ENCODE data around the gene MYCBP2.
"Not testable (repeated sequence)": the region's sequence is repeated elsewhere in the genome, so short reads cannot be mapped to it uniquely, and the experiment has no call there.

Gene MYCBP2

GRCh38 chr13:77318741-77319140, 8.2 kb downstream of the MYCBP2 start:
- Histone ChIP-seq H3K18ac (ENCODE audit: low read depth in 1 of 2, low read length in 2 of 2) (no peak overlapping the region), H2AK5ac (ENCODE audit: low read length, severe bottlenecking) (no peak overlapping the region), H3K36me3 (ENCODE audit: control insufficient read depth in 1 of 2, insufficient read depth in 2 of 2, low read depth in 1 of 2, low read length in 2 of 2) (peaks cover 3 to 8% of the 10 kb centered on the region in 2 experiments), H3K4ac (ENCODE audit: low read depth in 1 of 2, low read length in 2 of 2) (no peak overlapping the region), H2BK5ac (ENCODE audit: low read depth, low read length, poor library complexity, severe bottlenecking) (no peak overlapping the region), H3K27ac (ENCODE audit: low read length, poor library complexity, severe bottlenecking) (no peak overlapping the region), H4K91ac (ENCODE audit: low read length) (no peak overlapping the region), H3K23ac (ENCODE audit: low read length in 2 of 2) (no peak overlapping the region), H3K9ac (ENCODE audit: low read length) (no peak overlapping the region), H3K4me1 (ENCODE audit: control insufficient read depth, insufficient read depth, low read depth, low read length) (peaks cover 5% of the 10 kb centered on the region), H3K27me3 (ENCODE audit: control insufficient read depth in 1 of 2, insufficient read depth in 1 of 2, low read length in 2 of 2) (no peaks in the 10 kb centered on the region), H3K79me1 (replicated peaks; ENCODE audit: low read length, poor library complexity, severe bottlenecking) (peaks cover 24% of the 10 kb centered on the region), H2BK15ac (ENCODE audit: low read depth, poor library complexity, severe bottlenecking) (no peak overlapping the region), H3K4me2 (ENCODE audit: low read length, poor library complexity, severe bottlenecking) (no peak overlapping the region), H4K8ac (ENCODE audit: low read length) (no peak overlapping the region), H2BK12ac (ENCODE audit: low read length in 2 of 2) (no peak overlapping the region), H2BK120ac (ENCODE audit: low read depth, low read length) (no peak overlapping the region), H2AFZ (ENCODE audit: low read depth, low read length) (no peak overlapping the region), H3K14ac (ENCODE audit: low read length in 2 of 2) (no peak overlapping the region), H3K4me3 (ENCODE audit: insufficient read depth in 1 of 2, low read depth in 1 of 2, low read length in 2 of 2) (no peak overlapping the region), H3K9me3 (ENCODE audit: control insufficient read depth, low read length) (no peaks in the 10 kb centered on the region)
- no peak for DNase-seq
- WGBS: 91% methylated on average over 2 of the region's 2 CpGs

GRCh38 chr13:77316430-77316829, 10.5 kb downstream of the MYCBP2 start:
- DNase-seq: no peak
- no peak overlapping the region for H3K9ac ChIP-seq (ENCODE audit: low read length)
- H3K4me2 ChIP-seq (ENCODE audit: low read length, poor library complexity, severe bottlenecking): no peak overlapping the region
- no peak overlapping the region for H4K91ac ChIP-seq (ENCODE audit: low read length)
- no peak overlapping the region for H2BK5ac ChIP-seq (ENCODE audit: low read depth, low read length, poor library complexity, severe bottlenecking)
- H3K36me3 ChIP-seq (ENCODE audit: control insufficient read depth in 1 of 2, insufficient read depth in 2 of 2, low read depth in 1 of 2, low read length in 2 of 2): peaks cover 3 to 8% of the 10 kb centered on the region in 2 experiments
- H3K4me1 ChIP-seq (ENCODE audit: control insufficient read depth, insufficient read depth, low read depth, low read length): peaks cover 5% of the 10 kb centered on the region
- no peak overlapping the region for H2AK5ac ChIP-seq (ENCODE audit: low read length, severe bottlenecking)
- no peak overlapping the region for H3K27ac ChIP-seq (ENCODE audit: low read length, poor library complexity, severe bottlenecking)
- H3K27me3 ChIP-seq (ENCODE audit: control insufficient read depth in 1 of 2, insufficient read depth in 1 of 2, low read length in 2 of 2): no peaks in the 10 kb centered on the region
- H2AFZ ChIP-seq (ENCODE audit: low read depth, low read length): no peak overlapping the region
- no peak overlapping the region for H3K4me3 ChIP-seq (ENCODE audit: insufficient read depth in 1 of 2, low read depth in 1 of 2, low read length in 2 of 2)
- H3K14ac ChIP-seq (ENCODE audit: low read length in 2 of 2): no peak overlapping the region
- H3K4ac ChIP-seq (ENCODE audit: low read depth in 1 of 2, low read length in 2 of 2): no peak overlapping the region
- 90% methylated on average over 3 of the region's 4 CpGs for WGBS
- H3K18ac ChIP-seq (ENCODE audit: low read depth in 1 of 2, low read length in 2 of 2): no peak overlapping the region
- H3K23ac ChIP-seq (ENCODE audit: low read length in 2 of 2): no peak overlapping the region
- H3K79me1 ChIP-seq (replicated peaks; ENCODE audit: low read length, poor library complexity, severe bottlenecking): peaks cover 22% of the 10 kb centered on the region
- H2BK15ac ChIP-seq (ENCODE audit: low read depth, poor library complexity, severe bottlenecking): peak overlapping the region; percentile 28
- H3K9me3 ChIP-seq (ENCODE audit: control insufficient read depth, low read length): no peaks in the 10 kb centered on the region
- H2BK120ac ChIP-seq (ENCODE audit: low read depth, low read length): no peak overlapping the region
- no peak overlapping the region for H4K8ac ChIP-seq (ENCODE audit: low read length)
- H2BK12ac ChIP-seq (ENCODE audit: low read length in 2 of 2): no peak overlapping the region

- H3K36me3 ChIP-seq (ENCODE audit: control insufficient read depth in 1 of 2, insufficient read depth in 2 of 2, low read depth in 1 of 2, low read length in 2 of 2); H2BK12ac ChIP-seq (ENCODE audit: low read length in 2 of 2); H2BK15ac ChIP-seq (ENCODE audit: low read depth, poor library complexity, severe bottlenecking); H2AFZ ChIP-seq (ENCODE audit: low read depth, low read length); H3K27me3 ChIP-seq (ENCODE audit: control insufficient read depth in 1 of 2, insufficient read depth in 1 of 2, low read length in 2 of 2); H3K23ac ChIP-seq (ENCODE audit: low read length in 2 of 2); H3K18ac ChIP-seq (ENCODE audit: low read depth in 1 of 2, low read length in 2 of 2); H3K4me3 ChIP-seq (ENCODE audit: insufficient read depth in 1 of 2, low read depth in 1 of 2, low read length in 2 of 2); H3K9ac ChIP-seq (ENCODE audit: low read length); H3K4ac ChIP-seq (ENCODE audit: low read depth in 1 of 2, low read length in 2 of 2); H3K27ac ChIP-seq (ENCODE audit: low read length, poor library complexity, severe bottlenecking); H3K9me3 ChIP-seq (ENCODE audit: control insufficient read depth, low read length); H4K8ac ChIP-seq (ENCODE audit: low read length); H2AK5ac ChIP-seq (ENCODE audit: low read length, severe bottlenecking); H2BK5ac ChIP-seq (ENCODE audit: low read depth, low read length, poor library complexity, severe bottlenecking); H3K4me2 ChIP-seq (ENCODE audit: low read length, poor library complexity, severe bottlenecking); H2BK120ac ChIP-seq (ENCODE audit: low read depth, low read length); H3K4me1 ChIP-seq (ENCODE audit: control insufficient read depth, insufficient read depth, low read depth, low read length); H4K91ac ChIP-seq (ENCODE audit: low read length); H3K14ac ChIP-seq (ENCODE audit: low read length in 2 of 2); DNase-seq: not testable (repeated sequence)
- 94% methylated on average over 4 of the region's 7 CpGs for WGBS
- H3K79me1 ChIP-seq (replicated peaks; ENCODE audit: low read length, poor library complexity, severe bottlenecking): peaks cover 23% of the 10 kb centered on the region
Observed at GRCh38 chr13:77315509-77315908, 11.4 kb downstream of the MYCBP2 start.

DNA sequence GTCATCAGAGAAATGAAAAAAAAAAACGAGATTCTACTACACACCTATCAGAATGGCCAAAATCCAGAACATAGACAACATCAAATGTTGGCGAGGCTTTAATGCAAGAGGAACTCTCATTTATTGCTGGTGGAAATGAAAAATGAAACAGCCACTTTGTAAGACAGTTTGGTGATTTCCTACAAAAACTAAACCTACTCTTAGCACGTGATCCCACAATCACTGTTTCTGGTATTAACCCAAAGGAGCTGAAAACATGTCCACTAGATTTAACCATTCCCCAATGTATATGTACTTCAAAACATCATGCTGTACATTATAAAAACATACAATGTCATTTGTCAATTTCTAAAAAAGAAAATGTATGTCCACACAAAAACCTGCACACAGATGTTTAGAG, 13.0 kb downstream of the MYCBP2 start:
- WGBS: 100% methylated on average over 3 of the region's 3 CpGs
- no peak overlapping the region for H2BK120ac ChIP-seq (ENCODE audit: low read depth, low read length)

More for the DNA sequence above, 13.0 kb downstream of the MYCBP2 start:
- no peak overlapping the region for H3K27ac ChIP-seq (ENCODE audit: low read length, poor library complexity, severe bottlenecking)
- DNase-seq: no peak
- H3K36me3 ChIP-seq (ENCODE audit: control insufficient read depth in 1 of 2, insufficient read depth in 2 of 2, low read depth in 1 of 2, low read length in 2 of 2): peaks cover 3 to 8% of the 10 kb centered on the region in 2 experiments
- H3K4me3 ChIP-seq (ENCODE audit: insufficient read depth in 1 of 2, low read depth in 1 of 2, low read length in 2 of 2): no peak overlapping the region
- no peak overlapping the region for H2BK5ac ChIP-seq (ENCODE audit: low read depth, low read length, poor library complexity, severe bottlenecking)
- no peak overlapping the region for H3K9ac ChIP-seq (ENCODE audit: low read length)
- H3K18ac ChIP-seq (ENCODE audit: low read depth in 1 of 2, low read length in 2 of 2): no peak overlapping the region
- no peak overlapping the region for H2BK15ac ChIP-seq (ENCODE audit: low read depth, poor library complexity, severe bottlenecking)
- H2AFZ ChIP-seq (ENCODE audit: low read depth, low read length): no peak overlapping the region
- H3K4me1 ChIP-seq (ENCODE audit: control insufficient read depth, insufficient read depth, low read depth, low read length): no peaks in the 10 kb centered on the region
- no peak overlapping the region for H3K23ac ChIP-seq (ENCODE audit: low read length in 2 of 2)
- H3K27me3 ChIP-seq (ENCODE audit: control insufficient read depth in 1 of 2, insufficient read depth in 1 of 2, low read length in 2 of 2): no peaks in the 10 kb centered on the region
- H4K8ac ChIP-seq (ENCODE audit: low read length): no peak overlapping the region
- H3K14ac ChIP-seq (ENCODE audit: low read length in 2 of 2): no peak overlapping the region
- no peak overlapping the region for H2BK12ac ChIP-seq (ENCODE audit: low read length in 2 of 2)
- H3K4me2 ChIP-seq (ENCODE audit: low read length, poor library complexity, severe bottlenecking): no peak overlapping the region
- no peak overlapping the region for H2AK5ac ChIP-seq (ENCODE audit: low read length, severe bottlenecking)
- H3K79me1 ChIP-seq (replicated peaks; ENCODE audit: low read length, poor library complexity, severe bottlenecking): peaks cover 16% of the 10 kb centered on the region
- H4K91ac ChIP-seq (ENCODE audit: low read length): no peak overlapping the region
- no peaks in the 10 kb centered on the region for H3K9me3 ChIP-seq (ENCODE audit: control insufficient read depth, low read length)
- H3K4ac ChIP-seq (ENCODE audit: low read depth in 1 of 2, low read length in 2 of 2): no peak overlapping the region
